OCI-LY3 (cell line): ENCODE results near the gene PAQR9.

ENCODE experiments used
- H2AFZ ChIP-seq: fragments of 200-600, 300-600 bp; shearing (Covaris generic); 2 replicates; pipeline ENCODE4 v1.6.0; 2014; ENCODE audit warnings: antibody characterized with exemption, low read depth, low read length
- H3K27ac ChIP-seq: fragments of 200-600, 300-600 bp; sonication (generic); 2 replicates; pipeline ENCODE4 v1.5.1; 2014; ENCODE audit warnings: mild to moderate bottlenecking, low read length, moderate library complexity, mixed read lengths
- H3K27me3 ChIP-seq: fragments of 200-600, 300-600 bp; sonication (generic); 2 replicates; pipeline ENCODE4 v1.6.1; 2014; ENCODE audit warnings: low read depth, low read length, mixed read lengths
- H3K36me3 ChIP-seq: fragments of 200-600, 300-600 bp; sonication (generic); replicated peaks from 2 replicates; pipeline ENCODE3; 2014; ENCODE audit warnings: low read depth, low read length, mixed read lengths
- H3K4me1 ChIP-seq: fragments of 300-600, 200-600 bp; sonication (generic); 2 replicates; pipeline ENCODE4 v1.6.1; 2014; ENCODE audit warnings: low read length, mixed read lengths
- H3K4me2 ChIP-seq: fragments of 200-600, 300-600 bp; sonication (generic); 2 replicates; pipeline ENCODE4 v1.6.1; 2014; ENCODE audit warnings: low read length, mixed read lengths
- H3K4me3 ChIP-seq: fragments of 300-600, 200-600 bp; sonication (generic); 2 replicates; pipeline ENCODE4 v1.5.1; 2014; ENCODE audit warnings: antibody characterized with exemption, mild to moderate bottlenecking, low read length, moderate library complexity
- H3K79me2 ChIP-seq: fragments of 300-600, 200-600 bp; shearing (Covaris generic); 2 replicates; pipeline ENCODE4 v1.6.1; 2014; ENCODE audit warnings: mild to moderate bottlenecking, low read length, mixed read lengths
- H3K9ac ChIP-seq: fragments of 300-600, 200-600 bp; shearing (Covaris generic); 2 replicates; pipeline ENCODE4 v1.6.0; 2014; ENCODE audit warnings: mild to moderate bottlenecking, low read length, moderate library complexity
- H3K9me3 ChIP-seq: fragments of 200-600, 300-600 bp; shearing (Covaris generic); 2 replicates; pipeline ENCODE4 v1.6.1; 2014; ENCODE audit warnings: low read length, mixed read lengths; ENCODE audit not compliant: insufficient read depth
- H4K20me1 ChIP-seq: fragments of 200-600, 300-600 bp; sonication (generic); 2 replicates; pipeline ENCODE4 v1.6.1; 2016; ENCODE audit warnings: low read length, mixed read lengths; ENCODE audit not compliant: insufficient read depth
- CTCF ChIP-seq: fragments of 200-600, 300-600 bp; sonication (generic); IDR thresholded peaks from 2 replicates; pipeline ENCODE4 v1.5.1; 2014; ENCODE audit warnings: antibody characterized with exemption, low read length, low read depth
- EZH2phosphoT487 ChIP-seq: fragments of 200-600 bp; shearing (Covaris generic); IDR thresholded peaks from 2 replicates; pipeline ENCODE4 v1.6.1; 2018; ENCODE audit warnings: antibody characterized with exemption, mixed run types, low read depth

Gene PAQR9

GRCh38 chr3:142950972-142951371 is 12.5 kb downstream of the PAQR9 start:
- H3K27me3 ChIP-seq: no peaks in the 10 kb centered on the region
- H3K4me2 ChIP-seq: no peak overlapping the region
- H3K36me3 ChIP-seq: no peaks in the 10 kb centered on the region
- H3K79me2 ChIP-seq: no peaks in the 10 kb centered on the region
- no peaks in the 10 kb centered on the region for H3K4me1 ChIP-seq
- H3K9ac ChIP-seq: no peak overlapping the region
- H3K9me3 ChIP-seq: no peaks in the 10 kb centered on the region
- H4K20me1 ChIP-seq: no peaks in the 10 kb centered on the region
- TF ChIP-seq CTCF: no peak
- no peak for TF ChIP-seq EZH2phosphoT487
- no peak overlapping the region for H2AFZ ChIP-seq
- no peak overlapping the region for H3K4me3 ChIP-seq
- H3K27ac ChIP-seq: no peak overlapping the region

GRCh38 chr3:142947799-142948575 is 15.5 kb downstream of the PAQR9 start:
- Histone ChIP-seq H2AFZ (no peak overlapping the region), H4K20me1 (no peaks in the 10 kb centered on the region), H3K9me3 (no peaks in the 10 kb centered on the region), H3K4me1 (no peaks in the 10 kb centered on the region), H3K9ac (no peak overlapping the region), H3K36me3 (no peaks in the 10 kb centered on the region), H3K27ac (no peak overlapping the region), H3K4me3 (no peak overlapping the region), H3K79me2 (no peaks in the 10 kb centered on the region), H3K27me3 (no peaks in the 10 kb centered on the region), H3K4me2 (no peak overlapping the region)
- TF ChIP-seq CTCF (no peak), EZH2phosphoT487 (no peak)

GRCh38 chr3:142947352-142947751 is 16.1 kb downstream of the PAQR9 start:
- Histone ChIP-seq H4K20me1 (no peaks in the 10 kb centered on the region), H3K79me2 (no peaks in the 10 kb centered on the region), H2AFZ (no peak overlapping the region), H3K27me3 (no peaks in the 10 kb centered on the region), H3K9me3 (no peaks in the 10 kb centered on the region), H3K4me1 (no peaks in the 10 kb centered on the region), H3K4me2 (no peak overlapping the region), H3K27ac (no peak overlapping the region), H3K4me3 (no peak overlapping the region), H3K36me3 (no peaks in the 10 kb centered on the region), H3K9ac (no peak overlapping the region)
- TF ChIP-seq EZH2phosphoT487 (no peak), CTCF (no peak)

- H2AFZ ChIP-seq: no peak overlapping the region
- H3K4me1 ChIP-seq: no peaks in the 10 kb centered on the region
- no peaks in the 10 kb centered on the region for H4K20me1 ChIP-seq
- no peak overlapping the region for H3K9ac ChIP-seq
- H3K27ac ChIP-seq: no peak overlapping the region
- no peaks in the 10 kb centered on the region for H3K79me2 ChIP-seq
- no peaks in the 10 kb centered on the region for H3K27me3 ChIP-seq
- H3K9me3 ChIP-seq: no peaks in the 10 kb centered on the region
- TF ChIP-seq CTCF: no peak
- TF ChIP-seq EZH2phosphoT487: no peak
- no peaks in the 10 kb centered on the region for H3K36me3 ChIP-seq
- no peak overlapping the region for H3K4me3 ChIP-seq
- H3K4me2 ChIP-seq: no peak overlapping the region
These were observed 16.6 kb downstream of the PAQR9 start for GRCh38 chr3:142946861-142947260.
